ENCODE results near the gene SNED1.

DNA sequence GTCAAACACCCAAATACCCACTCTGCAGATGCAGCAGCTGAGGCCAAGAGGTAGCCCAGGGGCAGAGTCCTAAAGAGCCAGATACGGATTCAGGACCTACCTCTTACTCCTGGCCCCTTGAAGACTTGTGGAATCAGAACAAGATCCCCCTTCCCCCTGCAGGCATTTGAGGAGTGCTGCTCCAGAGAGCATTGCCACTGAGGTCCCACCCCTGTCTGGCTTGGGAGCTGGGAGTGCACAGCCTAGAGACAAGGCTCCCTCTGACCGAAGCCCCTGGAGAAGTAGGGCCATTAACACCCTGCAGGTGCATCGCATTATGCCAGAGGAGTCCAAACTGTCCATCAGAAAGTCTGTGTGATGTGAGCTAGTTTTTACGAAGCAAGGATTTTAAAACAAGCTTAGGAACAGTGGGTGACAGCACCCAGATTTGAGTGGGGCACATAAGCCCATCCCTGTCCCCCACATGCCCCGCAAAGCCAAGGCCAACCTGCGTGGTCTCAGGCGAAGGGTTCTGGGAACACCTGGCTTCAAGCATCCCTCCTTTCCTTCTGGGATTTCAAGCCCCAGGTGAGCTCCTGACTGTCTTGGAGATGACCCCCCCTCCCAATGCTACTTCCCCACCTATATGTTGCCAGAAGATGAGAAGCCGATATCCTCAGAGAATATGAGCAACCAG lies 55.3 kb downstream of the SNED1 start:
- TF ChIP-seq, protein P1, sequence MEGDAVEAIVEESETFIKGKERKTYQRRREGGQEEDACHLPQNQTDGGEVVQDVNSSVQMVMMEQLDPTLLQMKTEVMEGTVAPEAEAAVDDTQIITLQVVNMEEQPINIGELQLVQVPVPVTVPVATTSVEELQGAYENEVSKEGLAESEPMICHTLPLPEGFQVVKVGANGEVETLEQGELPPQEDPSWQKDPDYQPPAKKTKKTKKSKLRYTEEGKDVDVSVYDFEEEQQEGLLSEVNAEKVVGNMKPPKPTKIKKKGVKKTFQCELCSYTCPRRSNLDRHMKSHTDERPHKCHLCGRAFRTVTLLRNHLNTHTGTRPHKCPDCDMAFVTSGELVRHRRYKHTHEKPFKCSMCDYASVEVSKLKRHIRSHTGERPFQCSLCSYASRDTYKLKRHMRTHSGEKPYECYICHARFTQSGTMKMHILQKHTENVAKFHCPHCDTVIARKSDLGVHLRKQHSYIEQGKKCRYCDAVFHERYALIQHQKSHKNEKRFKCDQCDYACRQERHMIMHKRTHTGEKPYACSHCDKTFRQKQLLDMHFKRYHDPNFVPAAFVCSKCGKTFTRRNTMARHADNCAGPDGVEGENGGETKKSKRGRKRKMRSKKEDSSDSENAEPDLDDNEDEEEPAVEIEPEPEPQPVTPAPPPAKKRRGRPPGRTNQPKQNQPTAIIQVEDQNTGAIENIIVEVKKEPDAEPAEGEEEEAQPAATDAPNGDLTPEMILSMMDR (IDR thresholded peaks at IDR 0.05), result no peak
- no peak for TF ChIP-seq POLR2A (IDR thresholded peaks at IDR 0.05)

All from lower leg skin (tissue), 3 donors.